Erythroblast (primary cell): ENCODE data around the gene PAOX.
"Not testable (repeated sequence)": the region's sequence is repeated elsewhere in the genome, so short reads cannot be mapped to it uniquely, and the experiment has no call there.

Experiments used
- DNase-seq, 2 experiments: peaks; one replicate each; lab custom pipeline; 2025; lab: John Stamatoyannopoulos, UW
- GATA1 ChIP-seq: IDR thresholded peaks from 2 replicates; pipeline ENCODE4 v1.6.1; 2011; ENCODE audit warnings: low read depth, mild to moderate bottlenecking, control low read depth, low read length, moderate library complexity
- POLR2A ChIP-seq: IDR thresholded peaks from 2 replicates; pipeline ENCODE4 v1.6.1; 2011; ENCODE audit warnings: mild to moderate bottlenecking, low read length

PAOX gene

DNA sequence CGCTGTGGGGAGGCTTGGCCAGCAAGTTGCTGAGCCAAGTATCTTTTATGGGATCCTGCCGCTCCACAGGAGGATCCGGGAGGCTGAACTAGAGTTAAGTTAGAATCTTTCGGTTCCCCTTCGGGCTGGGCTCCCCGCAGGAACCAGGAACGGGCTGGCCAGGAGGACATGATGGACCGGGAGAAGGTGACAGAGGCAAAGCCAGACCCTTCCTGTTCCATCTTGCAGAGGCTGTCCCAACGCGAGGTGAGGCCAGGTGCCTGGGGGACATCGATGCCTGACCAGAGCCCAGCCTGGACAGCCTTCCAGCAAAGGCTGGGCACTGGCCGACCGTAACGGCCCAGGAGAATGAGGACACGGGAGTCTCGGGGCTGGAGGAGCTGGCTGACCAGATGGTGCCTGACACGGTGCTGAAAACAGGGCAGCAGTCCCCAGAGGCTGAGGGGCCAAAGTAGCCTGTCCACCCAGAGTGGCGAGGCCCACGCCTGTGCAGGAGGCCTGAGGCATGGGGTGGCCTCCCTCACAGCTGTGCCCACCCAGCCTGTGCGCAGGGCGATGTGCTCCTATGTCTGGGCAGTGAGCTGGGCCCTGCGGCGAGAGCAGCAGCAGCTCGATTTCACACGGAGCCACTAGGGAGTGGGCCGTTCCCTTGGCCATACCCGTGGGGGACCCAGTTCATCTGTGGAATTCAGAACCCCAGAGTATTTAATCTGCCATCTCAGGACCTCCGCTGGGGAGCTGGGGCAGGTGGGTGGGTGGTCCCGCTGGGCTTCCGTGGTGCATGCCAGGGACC lies 1.8 kb upstream of the PAOX start:
- no peak for TF ChIP-seq GATA1
- no peak for TF ChIP-seq POLR2A
- no peak for DNase-seq

DNA sequence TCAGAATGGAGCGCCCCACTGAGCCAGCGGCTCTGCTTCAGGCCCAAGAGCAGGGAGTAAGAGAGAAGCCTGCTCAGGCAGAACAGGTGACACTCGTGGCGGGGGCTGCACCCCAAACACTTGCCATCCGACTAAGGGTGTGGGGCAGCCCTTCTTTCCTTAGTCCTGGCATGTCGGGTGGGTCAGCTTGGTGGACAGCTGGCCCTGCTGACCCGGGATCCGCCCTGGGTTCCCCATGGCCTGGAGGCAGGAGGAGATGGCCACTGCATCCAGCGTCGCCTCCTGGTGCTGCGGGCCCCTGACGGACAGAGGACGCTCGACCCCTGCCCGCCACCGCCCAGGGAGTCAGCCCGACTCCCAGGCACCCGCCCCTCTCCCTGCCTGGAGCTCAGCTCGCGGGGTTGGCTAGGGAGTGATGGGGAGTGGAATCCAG lies 1.2 kb upstream of the PAOX start:
- TF ChIP-seq GATA1: no peak
- no peak for TF ChIP-seq POLR2A
- no peak for DNase-seq

DNA sequence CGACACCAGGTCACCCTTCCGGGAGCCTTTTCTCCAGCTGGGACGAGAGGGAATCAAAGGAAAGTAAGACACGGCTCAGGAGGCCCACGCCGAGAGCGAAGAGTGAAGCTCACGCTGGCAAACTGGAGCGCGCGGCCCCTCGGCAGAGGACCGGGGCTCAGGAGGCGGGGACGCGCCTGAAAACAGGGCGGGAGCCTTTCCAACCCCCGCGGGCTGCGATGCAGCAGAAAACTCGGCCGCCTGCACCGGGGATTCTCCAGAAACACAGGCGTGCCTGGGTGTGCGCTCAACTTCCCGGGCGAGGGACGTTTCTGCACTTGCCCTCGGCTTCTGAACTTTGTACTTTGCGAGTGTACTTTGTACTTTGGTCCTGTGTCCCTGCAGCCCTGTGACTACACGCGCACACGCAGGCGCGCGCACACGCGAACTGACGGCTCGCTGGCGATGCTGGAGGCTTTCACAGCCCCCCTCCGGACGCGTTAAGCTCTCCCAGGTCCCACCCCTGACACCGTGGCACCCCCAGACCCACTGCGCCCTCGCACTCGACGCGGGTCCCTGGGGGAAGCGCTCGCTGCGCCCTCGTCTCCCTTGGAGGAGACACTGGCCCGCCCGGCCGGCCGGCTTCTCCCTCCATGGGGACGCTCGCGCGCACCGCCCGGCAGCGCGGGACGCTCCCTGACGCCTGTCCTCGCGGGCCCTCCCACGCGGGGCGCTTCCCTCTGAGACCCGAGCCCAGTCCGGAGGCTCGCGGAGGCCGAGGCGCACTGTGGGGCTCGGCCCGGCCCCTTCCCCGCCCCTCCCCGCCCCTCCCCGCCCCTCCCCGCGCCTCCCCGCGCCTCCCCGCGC lies 588 bp upstream of the PAOX start:
- no peak for TF ChIP-seq GATA1
- TF ChIP-seq POLR2A: no peak

DNA sequence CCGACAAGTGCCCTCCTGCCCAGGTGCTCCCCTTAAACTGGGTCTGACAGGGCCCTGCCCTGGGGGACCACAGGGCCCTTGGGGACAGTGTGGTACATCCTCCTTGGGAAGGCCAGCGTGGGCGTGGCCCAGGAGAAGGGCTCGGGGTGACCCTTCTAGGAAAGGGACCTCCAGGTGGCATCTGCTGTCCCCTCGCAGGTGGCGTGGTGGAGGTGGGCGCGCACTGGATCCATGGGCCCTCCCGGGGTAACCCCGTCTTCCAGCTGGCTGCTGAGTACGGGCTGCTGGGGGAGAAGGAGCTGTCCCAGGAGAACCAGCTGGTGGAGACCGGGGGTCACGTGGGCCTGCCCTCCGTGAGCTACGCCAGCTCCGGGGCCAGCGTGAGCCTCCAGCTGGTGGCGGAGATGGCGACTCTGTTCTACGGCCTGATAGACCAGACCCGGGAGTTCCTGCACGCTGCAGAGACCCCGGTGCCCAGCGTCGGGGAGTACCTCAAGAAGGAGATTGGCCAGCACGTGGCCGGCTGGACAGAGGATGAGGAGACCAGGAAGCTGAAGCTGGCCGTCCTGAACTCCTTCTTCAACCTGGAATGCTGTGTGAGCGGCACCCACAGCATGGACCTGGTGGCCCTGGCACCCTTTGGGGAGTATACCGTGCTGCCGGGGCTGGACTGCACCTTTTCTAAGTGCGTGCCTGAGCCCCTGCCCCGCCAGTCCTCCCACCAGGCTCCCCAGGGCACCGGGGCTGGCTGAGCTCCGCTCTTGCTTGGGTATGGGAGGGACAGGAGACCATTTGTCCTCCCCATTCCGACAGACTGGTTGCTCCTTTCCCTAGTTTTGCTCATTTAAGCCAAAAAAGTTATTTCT lies 972 bp downstream of the PAOX start:
- no peak for TF ChIP-seq POLR2A
- no peak for TF ChIP-seq GATA1
- no peak for DNase-seq

More for the DNA sequence above, 588 bp upstream of the PAOX start:
- DNase-seq: peak; percentile 61 to 66

DNA sequence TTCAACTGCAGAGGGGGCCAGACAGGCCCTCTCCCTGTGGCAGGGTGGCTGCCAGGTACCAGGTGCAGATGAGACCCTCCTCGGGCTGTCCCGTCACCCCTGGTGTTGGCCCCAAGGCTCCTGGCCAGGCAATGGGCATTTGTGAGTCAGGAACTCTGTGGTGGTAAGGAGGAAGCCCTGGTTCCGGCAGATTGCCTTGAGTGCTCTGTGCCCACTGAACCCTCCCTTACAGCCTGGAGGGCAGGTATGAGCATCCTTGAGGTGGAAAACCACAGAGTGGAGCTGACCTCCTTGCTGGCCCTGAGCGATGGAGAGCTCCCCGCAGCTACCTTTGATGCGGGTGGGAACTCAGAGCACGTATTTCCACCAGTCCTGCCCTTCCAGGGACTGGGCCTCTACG lies 2.0 kb downstream of the PAOX start:
- no peak for DNase-seq
- no peak for TF ChIP-seq GATA1
- TF ChIP-seq POLR2A: no peak

DNA sequence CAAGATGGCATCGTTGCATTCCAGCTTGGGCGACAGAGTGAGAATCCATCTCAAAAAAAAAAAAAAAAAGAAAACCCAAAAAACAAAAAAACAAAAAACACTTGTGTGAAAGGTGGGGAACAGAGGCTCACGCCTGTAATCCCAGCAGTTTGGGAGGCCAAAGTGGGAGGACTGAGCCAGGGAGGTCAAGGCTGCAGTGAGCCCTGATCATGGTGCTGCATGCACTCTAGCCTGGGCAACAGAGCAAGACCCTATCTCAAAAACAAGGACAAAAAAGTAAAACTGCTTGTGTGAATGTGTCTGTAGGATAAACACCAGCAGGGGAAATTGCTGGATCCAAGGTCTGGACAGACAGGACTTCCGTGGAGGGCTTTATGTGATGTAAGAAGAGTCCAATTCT lies 4.5 kb downstream of the PAOX start:
- no peak for TF ChIP-seq POLR2A
- TF ChIP-seq GATA1: no peak
- no peak for DNase-seq

DNA sequence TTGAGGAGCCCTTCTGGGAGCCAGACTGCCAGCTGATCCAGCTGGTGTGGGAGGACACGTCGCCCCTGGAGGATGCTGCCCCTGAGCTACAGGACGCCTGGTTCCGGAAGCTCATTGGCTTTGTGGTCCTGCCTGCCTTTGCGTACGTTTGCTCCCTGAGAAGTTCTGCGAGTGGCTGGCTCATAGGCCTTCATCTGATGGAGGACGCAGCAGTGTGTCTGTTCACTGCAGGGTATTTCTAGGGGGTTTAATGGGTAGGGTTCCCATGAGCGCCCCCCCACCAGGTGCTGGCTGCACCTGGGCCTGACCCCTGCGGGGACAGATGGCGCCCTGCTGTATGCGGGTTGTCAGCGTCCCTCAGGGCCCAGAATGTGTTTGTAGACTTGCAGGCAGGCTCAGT lies 5.0 kb downstream of the PAOX start:
- DNase-seq: no peak
- no peak for TF ChIP-seq POLR2A

DNA sequence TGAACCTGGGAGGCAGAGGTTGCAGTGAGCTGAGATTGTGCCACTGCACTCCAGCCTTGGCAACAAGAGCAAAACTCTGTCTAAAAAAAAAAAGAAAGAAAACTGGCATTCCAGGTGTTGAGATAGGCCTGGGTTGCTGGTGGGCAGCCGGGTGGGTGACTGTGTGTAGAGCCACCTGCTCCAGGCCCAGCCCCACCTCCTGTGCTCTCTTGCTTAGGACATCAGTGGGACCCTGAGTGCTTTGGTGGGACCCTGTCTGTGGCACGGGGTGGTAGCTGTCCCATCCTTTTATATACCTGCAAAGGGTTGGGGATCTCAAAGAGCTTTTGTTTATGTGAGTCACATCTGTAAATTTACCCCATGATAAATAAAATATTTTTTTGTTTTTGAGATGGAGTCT lies 6.2 kb downstream of the PAOX start:
- TF ChIP-seq POLR2A: no peak
- TF ChIP-seq GATA1: no peak
- no peak for DNase-seq

DNA sequence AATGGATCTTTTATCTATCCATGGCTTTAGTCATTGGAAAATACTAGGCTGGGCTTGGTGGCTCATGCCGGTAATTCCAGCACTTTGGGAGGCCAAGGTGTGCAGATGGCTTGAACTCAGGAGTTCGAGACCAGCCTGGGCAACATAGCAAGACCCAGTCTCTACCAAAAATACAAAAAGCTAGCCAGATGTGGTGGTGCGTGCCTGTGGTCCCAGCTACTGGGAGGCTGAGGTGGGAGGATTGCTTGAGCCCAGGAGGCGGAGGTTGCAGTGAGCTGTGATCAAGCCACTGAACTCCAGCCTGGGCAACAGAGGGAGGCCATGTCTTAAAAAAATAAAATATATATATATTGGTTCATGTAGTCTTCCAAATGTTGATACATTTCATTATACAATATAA lies 7.9 kb downstream of the PAOX start:
- not testable (repeated sequence) for DNase-seq

DNA sequence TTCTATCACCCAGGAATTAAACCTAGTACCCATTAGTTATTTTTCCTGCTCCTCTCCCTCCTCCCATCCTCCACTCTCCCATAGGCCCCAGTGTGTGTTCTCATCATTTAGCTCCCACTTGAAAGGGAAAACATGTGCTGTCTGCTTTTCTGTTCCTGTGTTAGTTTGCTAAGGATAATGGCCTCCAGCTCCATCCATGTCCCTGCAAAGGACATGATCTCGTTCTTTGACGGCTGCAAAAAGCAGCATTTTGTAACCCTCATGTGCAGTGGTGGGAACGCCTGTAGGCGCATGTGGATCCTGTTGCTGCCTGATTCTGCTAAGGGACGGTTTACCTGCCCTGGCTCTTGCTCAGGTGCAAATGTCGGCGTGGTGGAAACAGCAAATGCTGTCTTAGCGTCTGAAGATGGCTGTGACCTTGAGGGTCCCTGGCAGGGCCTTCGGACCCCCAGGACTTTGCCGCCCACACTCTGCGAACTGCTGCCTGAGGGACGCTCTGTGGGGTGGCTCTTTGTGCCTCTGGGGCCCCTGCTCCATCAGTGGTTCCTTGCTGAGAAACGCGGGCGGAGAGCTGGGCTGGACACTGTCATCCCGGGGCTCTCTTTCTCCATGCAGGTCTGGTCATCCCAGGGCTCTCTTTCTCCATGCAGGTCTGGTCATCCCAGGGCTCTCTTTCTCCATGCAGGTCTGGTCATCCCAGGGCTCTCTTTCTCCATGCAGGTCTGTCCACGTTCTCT lies 9.3 kb downstream of the PAOX start:
- DNase-seq: peak; percentile 31 to 39
- TF ChIP-seq GATA1: no peak

DNA sequence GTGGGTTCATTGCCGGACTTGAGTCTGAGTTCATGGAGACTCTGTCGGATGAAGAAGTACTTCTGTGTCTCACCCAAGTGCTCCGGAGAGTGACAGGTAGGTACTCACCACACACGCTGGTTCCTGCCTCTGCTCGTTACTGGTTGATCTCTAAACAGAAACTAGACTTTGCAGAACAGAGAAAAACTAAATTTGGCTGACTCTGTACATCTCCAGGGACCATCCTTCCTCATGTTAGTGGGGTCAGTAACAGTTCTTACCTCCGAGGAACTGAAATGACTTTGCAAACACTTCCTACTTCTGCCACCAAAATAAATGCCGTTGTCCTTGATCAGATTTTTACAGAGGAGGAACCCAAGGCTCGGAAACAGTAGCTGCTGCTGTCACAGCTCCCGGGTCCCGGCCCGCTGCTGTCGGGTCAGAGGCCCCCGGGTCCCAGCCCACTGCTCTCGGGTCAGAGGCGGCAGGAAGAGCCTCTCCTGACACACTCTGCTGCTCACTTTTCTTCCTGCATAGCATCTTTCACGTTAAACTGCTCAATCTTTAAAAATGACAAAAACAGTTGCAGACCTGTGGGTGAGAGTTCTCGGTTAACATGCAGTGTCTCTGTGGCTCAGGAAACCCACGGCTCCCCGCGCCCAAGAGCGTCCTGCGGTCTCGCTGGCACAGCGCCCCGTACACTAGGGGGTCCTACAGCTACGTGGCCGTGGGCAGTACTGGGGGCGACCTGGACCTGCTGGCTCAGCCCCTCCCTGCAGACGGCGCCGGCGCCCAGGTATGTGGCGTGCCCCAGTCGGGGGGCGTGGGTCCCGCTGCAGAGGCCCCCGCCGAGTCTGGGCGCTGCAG lies 10.1 kb downstream of the PAOX start:
- no peak for DNase-seq
- TF ChIP-seq POLR2A (no peak), GATA1 (no peak)

DNA sequence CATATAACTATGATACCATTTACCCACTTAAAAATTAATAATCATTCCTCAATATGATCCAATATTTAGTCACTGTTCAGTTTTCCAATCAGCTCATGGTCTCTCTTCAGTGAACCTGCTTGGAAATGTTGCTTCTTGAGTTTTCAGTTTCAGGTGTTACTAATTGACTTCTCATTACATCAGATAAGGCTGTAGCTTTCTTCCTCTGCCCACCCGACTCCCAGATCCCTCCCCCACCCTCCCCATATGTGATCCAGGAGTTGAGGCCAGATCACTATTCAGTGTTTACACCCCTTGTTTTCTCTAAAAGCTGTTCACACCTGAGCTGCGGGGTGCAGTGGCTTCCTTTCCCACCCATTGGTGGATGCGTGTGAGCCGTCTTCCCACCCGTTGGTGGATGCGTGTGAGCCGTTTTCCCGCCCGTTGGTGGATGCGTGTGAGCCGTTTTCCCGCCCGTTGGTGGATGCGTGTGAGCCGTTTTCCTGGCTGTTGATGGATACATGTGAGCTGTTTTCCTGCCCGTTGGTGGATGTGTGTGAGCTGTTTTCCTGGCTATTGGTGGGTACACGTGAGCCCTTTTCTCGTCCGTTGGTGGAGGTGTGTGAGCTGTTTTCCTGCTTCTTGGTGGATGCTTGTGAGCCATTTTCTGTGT lies 11.7 kb downstream of the PAOX start:
- TF ChIP-seq POLR2A (no peak), GATA1 (no peak)
- DNase-seq: no peak
